Stimulated activated CD8-positive, alpha-beta memory T cell treated with anti-CD3 and anti-CD28 coated beads, Interleukin-4, amount 100 ng/mL, for 4 hours (primary cell): ENCODE measurements around the gene HEPHL1.
"Not testable (repeated sequence)": the region's sequence is repeated elsewhere in the genome, so short reads cannot be mapped to it uniquely, and the experiment has no call there.

Experiments
- DNase-seq, 2 donors: peaks; one replicate each; pipeline ENCODE4 v3.0.0-alpha.2; 2020; ENCODE audit warnings: low read depth in 2 of 2, low spot score in 1 of 2

The HEPHL1 gene

GRCh38 chr11:94020777-94021481 is at the start of gene HEPHL1:
Gene HEPHL1, plus strand, starts transcription at chr11:94021354. Its CDS starts 15 bp downstream, at chr11:94021369.
- no peak for DNase-seq

- DNase-seq = no peak
These were observed 48.4 kb upstream of the HEPHL1 start for GRCh38 chr11:93972790-93973189.

- DNase-seq = not testable (repeated sequence)
These were observed 47.7 kb upstream of the HEPHL1 start for GRCh38 chr11:93973322-93974051.

- DNase-seq = no peak
These were observed 46.4 kb upstream of the HEPHL1 start for GRCh38 chr11:93974759-93975158.

- not testable (repeated sequence) for DNase-seq
These were observed 44.4 kb upstream of the HEPHL1 start for GRCh38 chr11:93976577-93977254.

- DNase-seq = no peak
These were observed 37.5 kb upstream of the HEPHL1 start for GRCh38 chr11:93983542-93984195.

GRCh38 chr11:93984196-93984567 is 37.0 kb upstream of the HEPHL1 start:
- DNase-seq = no peak

- DNase-seq = no peak
These were observed 36.2 kb upstream of the HEPHL1 start for GRCh38 chr11:93984936-93985335.

- no peak for DNase-seq
These were observed 34.4 kb upstream of the HEPHL1 start for GRCh38 chr11:93986716-93987115.

- DNase-seq = no peak
These were observed 32.7 kb upstream of the HEPHL1 start for GRCh38 chr11:93988455-93988854.

- DNase-seq = no peak
These were observed 32.2 kb upstream of the HEPHL1 start for GRCh38 chr11:93988912-93989311.

GRCh38 chr11:93993747-93994146 is 27.4 kb upstream of the HEPHL1 start:
- DNase-seq = no peak

GRCh38 chr11:93997741-93998140 is 23.4 kb upstream of the HEPHL1 start:
- no peak for DNase-seq

- DNase-seq = no peak
These were observed 20.5 kb upstream of the HEPHL1 start for GRCh38 chr11:94000659-94001058.

GRCh38 chr11:94002226-94002625 is 18.9 kb upstream of the HEPHL1 start:
- DNase-seq = no peak

GRCh38 chr11:94007426-94007825 is 13.7 kb upstream of the HEPHL1 start:
- DNase-seq = no peak

GRCh38 chr11:94007906-94008305 is 13.2 kb upstream of the HEPHL1 start:
- no peak for DNase-seq

GRCh38 chr11:94010136-94010535 is 11.0 kb upstream of the HEPHL1 start:
- no peak for DNase-seq

GRCh38 chr11:94011478-94011877 is 9.7 kb upstream of the HEPHL1 start:
- no peak for DNase-seq

- DNase-seq = no peak
These were observed 3.7 kb upstream of the HEPHL1 start for GRCh38 chr11:94017446-94017845.

- no peak for DNase-seq
These were observed 2.4 kb upstream of the HEPHL1 start for GRCh38 chr11:94018721-94019120.

GRCh38 chr11:94023856-94024255 is 2.7 kb downstream of the HEPHL1 start:
- no peak for DNase-seq
